NCI-H1436 treated with DMSO at 0.1 percent for 48 hours (cell line): ENCODE results near the gene SMG6.
"Not testable (repeated sequence)": the region's sequence is repeated elsewhere in the genome, so short reads cannot be mapped to it uniquely, and the experiment has no call there.

Source experiments
- DNase-seq: peaks from one replicate; lab custom pipeline; 2025; lab: John Stamatoyannopoulos, UW

SMG6 gene

DNA sequence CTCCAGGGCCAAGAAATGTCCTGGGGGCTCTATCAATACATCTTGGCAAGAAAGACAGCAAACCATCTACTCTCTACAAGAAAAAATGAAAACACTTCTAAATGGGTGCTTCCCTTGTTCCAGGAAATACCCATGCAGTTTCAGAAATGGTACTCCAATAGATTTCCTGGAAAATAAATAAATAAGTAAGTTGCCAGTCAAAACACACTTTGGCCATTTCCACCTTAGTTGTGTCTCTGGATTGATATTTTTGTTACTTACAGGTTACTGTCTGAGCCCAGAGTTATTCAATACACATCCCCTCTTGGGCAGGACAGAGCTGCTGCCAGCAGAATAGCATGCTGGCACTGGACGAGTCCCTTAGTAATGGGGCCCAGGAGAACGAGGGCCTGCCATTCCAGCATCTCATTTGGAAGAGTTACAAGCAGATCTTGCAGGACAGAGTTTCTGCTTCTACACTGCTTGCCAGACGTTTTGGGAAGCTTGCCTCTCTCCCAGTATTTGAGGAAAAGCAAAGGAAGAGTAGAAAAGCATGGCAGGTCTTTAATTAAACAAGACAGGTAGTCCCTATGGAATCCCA lies 100.5 kb downstream of the SMG6 start:
- no peak for DNase-seq

DNA sequence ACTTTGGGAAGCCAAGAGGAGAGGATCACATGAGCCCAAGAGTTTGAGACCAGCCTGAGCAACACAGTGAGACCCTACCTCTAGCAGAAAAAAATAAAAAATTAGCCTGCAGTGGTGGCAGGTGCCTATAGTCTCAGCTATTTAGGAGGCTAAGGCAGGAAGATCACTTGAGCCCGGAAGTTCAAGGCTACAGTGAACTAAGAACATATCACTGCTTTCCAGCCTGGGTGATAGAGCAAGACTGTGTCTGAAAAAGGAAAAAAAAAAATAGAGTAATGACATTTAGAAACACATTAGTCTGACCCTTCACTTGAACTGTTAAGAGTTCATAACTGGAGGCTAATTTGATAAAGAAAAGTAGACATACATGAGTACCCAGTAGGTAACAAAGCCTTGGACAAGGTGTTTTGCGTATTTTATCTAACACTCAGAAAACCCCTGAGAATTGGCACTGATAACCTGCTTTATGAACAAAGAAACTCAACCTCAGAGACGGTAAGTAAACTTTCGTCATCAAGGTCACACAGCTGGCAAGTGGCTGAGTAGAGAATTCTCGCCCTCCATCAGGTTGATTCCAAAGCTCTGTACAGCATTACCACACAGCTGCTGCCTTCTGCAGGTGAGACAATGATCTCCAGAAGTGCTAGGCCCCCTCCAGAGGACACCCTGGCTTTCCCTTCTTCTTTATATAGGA lies 101.1 kb downstream of the SMG6 start:
- DNase-seq = no peak

DNA sequence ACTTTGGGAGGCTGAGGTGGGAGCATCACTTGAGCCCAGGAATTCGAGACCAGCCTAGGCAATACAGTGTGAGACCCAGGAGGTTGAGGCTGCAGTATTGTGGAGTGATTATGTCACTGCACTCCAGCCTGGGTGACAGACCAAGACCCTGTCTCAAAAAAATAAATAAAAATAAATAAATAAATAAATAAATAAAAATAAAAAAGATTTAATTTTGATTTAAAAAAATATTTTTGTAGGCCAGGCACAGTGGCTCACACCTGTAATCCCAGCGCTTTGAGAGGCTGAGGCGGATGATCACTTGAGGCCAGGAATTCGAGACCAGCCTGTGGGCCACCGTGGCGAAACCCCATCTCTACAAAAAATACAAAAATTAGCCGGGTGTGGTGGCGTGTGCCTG lies 104.2 kb downstream of the SMG6 start:
- DNase-seq = not testable (repeated sequence)

DNA sequence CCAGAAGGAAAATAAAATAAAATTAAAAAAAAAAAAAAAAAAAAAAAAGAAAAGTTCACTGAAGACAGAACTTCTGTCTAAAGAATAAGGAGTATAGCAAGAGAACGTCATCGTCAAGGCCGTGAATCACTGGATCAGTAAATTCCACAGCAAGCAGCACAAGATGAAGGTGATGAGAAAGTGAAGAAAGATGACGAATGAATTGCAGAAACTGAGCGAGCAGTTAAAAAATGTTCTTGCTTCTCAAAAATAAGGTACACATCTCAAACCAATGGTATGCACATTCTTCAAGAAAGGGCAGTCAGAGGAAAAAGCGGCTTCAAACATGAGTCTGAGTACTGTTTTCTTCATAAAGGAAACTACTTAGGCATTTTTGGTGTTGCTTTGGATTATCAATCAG lies 104.7 kb downstream of the SMG6 start:
- no peak for DNase-seq

DNA sequence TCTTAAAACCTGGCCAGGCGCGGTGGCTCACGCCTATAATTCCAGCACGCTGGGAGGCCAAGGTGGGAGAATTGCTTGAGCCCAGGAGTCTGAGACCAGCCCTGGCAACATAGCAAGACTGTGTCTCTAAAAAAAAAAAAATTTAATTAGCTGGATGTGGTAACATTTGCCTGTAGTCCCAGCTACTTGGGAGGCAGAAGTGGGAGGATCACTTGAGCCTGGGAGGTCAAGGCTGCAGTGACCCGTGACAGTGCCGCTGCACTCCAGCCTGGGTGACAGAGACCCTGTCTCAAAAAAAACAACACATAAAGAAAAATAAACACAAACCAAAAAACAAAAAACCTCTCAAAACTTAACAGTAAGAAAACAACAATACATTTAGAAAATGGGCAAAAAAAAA lies 106.3 kb downstream of the SMG6 start:
- no peak for DNase-seq

DNA sequence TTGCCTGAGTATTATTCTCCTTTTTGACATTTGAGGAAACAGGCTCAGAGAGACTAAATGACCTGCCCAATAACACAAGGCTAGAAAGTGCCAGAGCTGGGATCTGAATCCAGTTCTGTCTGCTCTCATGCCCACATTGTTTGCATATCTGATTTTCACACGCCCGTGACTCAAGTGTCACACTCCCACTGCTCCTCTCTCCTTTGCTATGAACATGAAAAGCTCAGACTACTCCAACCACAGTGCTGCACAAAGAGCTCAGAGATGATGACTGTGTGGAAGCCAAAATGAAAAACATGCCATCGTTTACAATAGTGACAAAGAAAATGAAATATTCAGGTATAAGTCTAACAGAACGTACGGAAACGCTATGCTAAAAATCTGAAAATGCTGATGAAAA lies 107.9 kb downstream of the SMG6 start:
- DNase-seq = no peak

DNA sequence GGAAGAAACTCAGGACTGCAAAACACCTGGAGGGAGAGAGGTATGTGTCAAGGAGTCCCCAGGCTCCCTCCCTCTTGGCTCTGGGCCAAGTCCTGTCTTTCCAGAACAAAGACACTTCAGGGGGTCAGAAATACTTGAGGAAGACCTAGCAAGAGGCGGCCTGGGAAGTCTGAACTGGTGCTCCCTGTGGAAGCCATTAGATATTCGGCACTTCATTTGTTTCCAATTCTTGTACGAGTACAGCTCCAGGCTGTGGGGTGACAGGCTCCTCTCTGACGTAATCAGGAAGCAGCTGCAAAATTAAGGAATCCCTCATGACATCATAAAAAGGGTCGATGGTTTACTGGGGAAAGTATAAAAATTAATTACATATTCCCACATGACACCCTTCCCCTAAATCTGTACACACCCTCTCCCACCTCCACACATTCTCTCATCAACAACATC lies 108.7 kb downstream of the SMG6 start:
- no peak for DNase-seq

DNA sequence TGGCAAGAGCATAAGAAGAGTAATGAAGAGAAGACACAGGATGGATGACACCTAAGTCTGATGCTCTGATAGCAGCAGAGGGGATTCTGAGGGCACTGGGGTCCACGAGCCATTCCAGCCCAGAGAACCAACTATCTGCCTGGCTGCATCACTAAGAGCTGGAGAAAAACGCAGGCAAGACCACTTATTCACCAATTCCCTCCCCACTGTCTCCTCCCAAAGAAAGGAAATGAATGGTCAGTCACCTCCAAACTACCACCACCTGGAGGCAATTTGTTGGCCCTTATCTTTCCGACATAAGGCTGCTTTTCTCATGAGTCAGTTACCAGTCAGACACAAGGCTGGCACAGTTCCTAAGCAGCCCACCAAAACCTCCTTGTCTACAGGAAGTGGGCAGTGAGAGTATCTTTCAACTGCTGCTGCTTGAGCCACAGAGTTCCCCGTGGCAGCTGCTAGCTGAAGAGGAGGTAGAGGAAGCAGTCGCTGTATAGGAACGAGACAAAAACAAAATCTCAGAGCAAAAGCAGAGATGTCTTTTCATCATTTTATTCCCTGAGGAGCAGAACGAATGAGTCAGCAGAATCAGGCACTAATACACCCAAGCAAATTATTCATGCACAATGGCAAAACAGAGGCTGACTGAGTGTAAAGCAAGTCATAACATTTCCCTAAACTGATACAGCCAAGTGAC lies 111.1 kb downstream of the SMG6 start:
- no peak for DNase-seq

DNA sequence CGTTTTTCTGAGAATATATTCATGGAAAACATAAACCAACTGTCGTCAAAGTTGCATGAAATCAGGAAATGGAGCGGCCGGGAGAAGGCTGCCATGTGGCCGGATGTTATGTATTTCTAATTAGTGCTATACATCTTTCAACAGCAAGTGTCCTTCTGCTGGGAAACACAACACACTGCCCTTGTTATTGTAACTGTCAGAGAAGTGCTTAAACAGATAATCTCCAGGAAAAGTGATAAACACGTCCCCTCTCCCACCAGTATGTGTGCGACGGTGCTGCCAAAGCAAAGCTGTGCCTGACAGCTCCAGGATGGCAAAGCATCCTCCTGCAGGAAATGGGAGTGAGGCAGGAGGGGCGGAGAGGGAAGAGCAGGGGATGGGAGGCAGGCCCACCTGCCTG lies 111.8 kb downstream of the SMG6 start:
- DNase-seq = no peak

DNA sequence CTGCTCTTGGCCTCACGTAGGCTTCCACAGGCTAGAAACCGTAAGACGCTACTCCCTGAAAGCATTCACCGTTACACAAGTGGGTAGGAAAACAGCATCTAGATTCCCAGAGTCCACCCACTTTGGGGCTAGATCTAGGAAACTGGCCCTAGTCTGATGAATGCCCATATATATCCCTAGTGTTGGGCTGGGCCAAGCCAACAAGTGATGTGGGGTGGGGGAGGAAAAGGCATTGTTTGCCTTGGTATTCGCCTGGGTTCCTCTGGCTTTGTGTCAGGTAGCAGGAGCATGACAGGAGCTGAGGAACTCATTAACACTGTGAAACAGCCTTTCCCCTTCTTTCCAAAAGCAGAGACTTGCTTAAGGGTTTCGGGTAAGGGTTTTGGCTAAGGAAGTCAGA lies 112.4 kb downstream of the SMG6 start:
- DNase-seq = no peak

DNA sequence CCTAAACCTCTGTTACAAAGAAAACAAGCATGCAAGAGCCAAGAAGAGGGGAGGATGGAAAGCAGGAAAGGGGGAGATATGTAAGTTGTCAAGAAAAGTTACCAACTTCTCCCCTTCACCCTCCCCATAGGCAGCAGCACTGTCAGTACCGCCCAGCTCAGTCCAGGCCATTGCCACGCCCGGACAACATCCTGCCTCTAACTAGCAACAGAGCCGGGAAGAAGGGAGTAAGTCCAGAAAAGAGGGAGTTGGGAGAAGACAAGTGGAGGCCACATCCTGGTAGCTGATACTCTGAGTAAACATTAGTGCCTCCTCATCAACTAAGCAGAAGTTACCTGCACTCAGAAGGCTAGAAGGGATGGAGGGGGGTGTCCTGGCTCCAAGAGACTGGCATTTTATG lies 113.6 kb downstream of the SMG6 start:
- DNase-seq = no peak

DNA sequence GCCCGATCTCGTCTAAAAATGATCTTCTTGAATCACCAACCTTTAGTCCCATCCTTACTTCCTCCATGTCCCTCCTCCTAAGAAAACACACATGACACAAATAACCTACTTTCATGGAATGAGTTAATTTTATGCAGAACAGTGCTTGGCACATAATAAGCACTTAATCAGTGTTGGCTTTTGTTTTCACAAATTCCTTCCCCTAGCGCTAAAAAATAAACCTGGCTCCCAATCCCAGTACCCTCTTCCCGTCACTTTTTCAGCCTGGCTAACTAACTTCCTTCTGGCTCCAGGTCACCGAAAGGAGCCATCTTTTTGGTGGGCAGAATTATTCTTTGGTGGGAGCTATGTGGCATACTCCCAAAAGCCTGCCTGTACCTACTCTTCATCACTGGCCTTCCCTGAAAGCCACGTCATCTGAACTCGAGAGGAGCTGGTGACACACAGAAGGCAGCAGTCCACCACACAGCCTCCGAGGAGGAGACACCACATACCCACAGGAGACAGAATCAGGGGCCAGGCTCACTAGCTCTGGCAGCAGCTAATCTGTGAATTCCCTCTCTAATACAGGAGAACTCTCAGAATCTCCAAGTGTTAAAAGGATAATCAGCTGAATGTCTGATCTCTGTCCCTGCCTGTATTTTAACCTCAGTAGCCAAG lies 114.5 kb downstream of the SMG6 start:
- no peak for DNase-seq

DNA sequence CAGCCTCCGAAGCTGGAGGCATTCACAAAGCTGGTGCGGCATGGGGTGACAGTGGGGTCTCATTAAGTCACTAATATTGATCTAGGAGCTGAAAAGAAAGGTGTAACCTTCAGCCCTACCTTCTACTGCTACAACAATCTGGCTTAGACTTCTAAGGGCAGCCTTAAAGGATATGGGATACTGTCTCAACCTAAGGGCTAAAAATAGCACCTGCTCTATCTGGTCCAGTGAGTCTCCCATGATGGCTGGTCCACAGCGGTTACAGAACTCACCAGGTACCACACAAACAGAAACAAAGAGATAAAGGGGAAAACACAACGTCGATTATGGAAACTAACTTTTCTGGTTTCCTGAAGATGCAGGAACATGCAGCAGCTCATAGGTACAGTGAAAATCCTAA lies 115.8 kb downstream of the SMG6 start:
- DNase-seq = no peak

DNA sequence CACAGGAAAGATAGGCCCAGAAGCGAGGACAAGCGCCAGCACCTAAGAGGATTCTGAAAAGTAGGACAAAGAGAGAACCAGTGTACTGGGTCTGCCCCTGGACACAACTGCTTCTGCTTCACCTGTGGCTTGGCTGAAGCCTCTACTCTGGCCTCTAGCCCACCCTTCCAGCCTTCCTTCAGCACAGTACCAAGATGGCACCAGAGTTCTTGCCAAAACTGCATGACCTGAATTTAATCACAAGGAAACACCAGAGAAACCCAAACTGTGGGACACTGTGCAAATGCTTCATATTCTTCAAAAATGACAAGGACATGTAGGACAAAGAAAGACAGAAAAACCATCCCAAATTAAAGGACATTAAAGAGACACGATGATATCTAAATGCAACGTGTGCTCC lies 116.6 kb downstream of the SMG6 start:
- DNase-seq = no peak

DNA sequence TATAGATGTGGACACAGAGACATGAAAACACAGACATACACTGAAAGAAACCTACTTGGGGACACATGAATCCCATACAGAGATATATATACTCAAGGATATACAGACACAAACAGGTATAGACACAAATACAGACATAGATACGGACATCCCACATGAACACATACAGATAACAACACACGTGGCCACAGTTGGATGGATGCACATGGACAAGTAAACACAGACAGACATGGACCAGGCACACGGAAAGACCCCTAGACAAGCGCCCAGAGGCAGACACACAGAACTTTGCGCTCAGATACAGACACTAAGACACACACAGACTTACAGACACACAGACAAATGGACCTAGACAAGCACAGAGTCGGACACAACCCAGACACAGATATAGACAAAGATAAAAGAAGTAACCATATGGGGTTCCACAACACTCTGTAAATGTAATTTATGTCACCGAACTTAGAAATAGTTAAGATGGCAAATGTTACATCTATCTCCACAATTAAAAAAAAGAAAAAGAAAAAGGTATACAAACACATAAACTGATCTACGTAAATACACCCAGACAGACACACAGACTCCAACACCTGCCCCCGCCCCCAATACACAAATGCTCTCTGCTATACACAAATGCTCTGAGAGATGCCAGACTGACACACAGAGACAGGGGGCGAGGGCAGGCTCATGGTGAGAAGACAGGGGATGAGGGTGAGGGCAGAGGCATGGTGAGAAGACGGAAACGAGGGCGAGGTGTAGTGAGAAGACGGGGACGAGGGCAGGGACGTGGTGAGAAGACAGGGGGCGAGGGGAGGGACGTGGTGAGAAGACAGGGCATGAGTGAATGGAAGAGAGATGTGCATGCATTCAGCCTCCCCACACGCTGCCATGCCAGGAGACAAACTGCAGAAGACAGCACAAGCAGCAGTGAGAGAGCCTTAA lies 118.3 kb downstream of the SMG6 start:
- DNase-seq = no peak

DNA sequence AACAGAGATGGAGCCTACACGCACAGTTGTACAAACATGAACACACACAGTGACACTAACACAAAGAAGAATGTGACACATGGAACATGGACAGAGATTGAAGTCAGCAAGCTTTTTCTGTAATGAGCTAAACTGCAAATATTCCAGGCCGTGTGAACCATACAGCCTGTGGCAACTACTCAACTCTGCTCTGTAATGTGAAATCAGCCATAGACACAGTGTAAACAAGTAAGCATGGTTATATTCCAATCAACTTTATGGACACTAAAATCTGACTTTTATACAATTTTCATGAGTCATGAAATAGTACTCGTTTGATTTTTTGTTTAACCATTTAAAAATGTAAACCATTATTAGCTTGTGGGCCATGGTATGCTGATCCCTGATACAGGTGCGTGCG lies 120.2 kb downstream of the SMG6 start:
- no peak for DNase-seq

DNA sequence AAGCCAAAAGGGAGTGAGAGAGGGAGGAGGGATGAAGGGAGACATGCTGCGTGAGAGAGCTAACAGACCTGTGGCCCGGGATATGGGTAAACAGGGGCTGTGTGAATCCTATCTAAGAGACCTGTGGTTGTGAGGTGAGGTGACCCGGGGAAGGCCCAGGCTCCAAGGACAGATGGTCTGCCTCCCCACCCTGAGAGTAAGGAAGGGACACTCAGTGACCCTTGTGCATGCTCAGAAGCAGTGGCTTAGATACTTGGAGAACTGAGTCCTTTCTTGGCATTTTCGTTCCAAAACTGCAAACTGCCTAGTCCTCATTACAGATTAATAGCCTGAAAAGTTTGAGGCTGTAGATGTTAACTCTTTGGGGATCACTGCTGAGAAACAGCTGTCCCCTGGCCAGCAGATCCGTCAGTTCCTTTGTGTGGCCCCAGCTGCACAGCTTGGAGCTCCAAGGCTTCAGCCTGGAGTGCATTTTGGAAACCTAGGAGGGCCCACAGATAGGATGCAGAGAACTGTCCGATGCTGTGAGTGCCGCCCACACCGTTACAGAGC lies 121.6 kb downstream of the SMG6 start:
- no peak for DNase-seq

DNA sequence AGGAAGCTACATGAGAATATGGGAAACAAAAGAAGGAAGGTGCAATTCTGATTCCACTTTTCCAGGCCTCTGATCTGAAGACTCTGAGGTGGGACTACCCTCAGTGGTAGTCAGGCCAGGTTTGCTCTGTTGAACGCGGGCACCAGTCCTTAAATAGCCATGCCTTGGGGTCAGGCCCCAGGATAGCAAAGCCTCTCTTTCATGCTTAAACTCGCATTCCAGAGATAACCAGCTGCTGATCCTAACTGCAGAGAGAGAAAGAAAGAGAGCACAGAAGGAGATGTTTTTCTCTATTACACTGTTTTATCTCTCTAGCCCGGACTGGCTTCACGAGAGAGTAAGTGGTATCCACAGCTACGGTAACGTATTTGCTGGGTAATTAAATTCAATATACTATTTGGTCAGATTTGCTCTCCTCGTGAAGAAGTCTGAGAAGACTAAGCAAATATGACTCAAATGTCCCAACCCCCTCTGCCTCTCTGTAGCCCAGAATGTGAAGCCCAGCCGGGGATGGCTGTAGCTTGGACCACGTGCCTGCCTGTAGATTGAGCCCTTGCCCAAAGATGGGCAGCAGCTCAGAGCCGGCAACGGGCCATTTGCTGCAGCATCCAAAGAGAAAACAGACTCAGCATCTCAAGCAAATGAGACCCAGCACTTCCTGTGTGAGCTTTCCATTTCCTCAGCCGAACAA lies 122.2 kb downstream of the SMG6 start:
- no peak for DNase-seq

DNA sequence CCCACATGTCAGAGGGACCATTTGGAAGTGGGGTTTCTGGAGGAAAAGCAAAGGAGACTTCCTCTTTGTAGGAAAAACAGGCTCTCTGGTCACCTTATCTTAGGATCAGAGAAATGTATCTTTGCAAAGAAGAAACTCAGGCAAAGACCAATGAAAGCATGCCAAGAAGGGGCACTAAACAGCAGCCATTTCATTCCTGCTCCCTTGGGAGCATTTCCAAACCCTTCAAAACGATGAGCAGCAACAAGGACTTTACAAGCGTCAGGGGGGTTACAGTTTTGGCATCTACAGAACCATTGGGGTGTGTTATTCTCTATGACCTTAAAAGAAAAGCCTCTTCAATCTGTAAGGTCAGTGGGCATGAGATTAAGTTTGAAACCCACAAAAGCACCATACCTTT lies 122.8 kb downstream of the SMG6 start:
- no peak for DNase-seq

DNA sequence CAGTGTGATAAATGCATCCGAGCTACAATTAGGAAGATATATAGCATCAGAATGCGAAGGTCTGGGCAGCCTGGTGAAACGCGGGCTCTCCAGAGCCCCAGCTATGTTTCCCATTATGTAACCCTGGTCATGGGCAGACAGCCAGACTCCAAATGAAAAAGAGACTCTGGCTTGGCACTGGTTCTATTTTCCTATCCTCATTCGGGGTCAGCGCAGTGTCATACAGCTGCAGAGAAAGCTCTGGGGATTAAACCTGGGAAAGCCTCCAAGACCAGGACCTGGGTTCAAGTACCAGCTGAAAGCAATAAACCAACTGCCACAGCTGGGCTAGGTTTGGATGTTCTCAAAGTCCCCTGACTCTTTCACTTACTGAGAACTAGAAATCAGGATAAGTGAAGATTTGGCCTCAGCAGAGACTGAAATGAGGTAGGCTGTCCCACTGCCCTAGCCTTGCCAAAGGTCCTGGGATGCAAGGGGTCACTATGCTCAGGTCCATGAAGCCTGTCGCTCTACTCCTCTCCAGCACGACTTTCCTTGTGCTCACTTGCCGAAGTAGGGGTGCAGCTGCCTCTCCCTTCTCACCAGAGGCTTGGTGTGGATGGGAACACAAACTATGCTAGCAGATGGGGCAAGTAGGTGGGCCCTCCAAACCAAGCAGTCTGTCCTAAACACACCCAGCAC lies 123.8 kb downstream of the SMG6 start:
- DNase-seq = no peak
